Measurements from ENCODE around the gene NEU4. TPM values are rescaled to one million over a fixed set of nuclear protein-coding genes. Genes with fewer than 3 reads are reported as not detected.

The NEU4 gene
- polyA plus RNA-seq, 1 donor from 2014 or later, result not detected

DNA sequence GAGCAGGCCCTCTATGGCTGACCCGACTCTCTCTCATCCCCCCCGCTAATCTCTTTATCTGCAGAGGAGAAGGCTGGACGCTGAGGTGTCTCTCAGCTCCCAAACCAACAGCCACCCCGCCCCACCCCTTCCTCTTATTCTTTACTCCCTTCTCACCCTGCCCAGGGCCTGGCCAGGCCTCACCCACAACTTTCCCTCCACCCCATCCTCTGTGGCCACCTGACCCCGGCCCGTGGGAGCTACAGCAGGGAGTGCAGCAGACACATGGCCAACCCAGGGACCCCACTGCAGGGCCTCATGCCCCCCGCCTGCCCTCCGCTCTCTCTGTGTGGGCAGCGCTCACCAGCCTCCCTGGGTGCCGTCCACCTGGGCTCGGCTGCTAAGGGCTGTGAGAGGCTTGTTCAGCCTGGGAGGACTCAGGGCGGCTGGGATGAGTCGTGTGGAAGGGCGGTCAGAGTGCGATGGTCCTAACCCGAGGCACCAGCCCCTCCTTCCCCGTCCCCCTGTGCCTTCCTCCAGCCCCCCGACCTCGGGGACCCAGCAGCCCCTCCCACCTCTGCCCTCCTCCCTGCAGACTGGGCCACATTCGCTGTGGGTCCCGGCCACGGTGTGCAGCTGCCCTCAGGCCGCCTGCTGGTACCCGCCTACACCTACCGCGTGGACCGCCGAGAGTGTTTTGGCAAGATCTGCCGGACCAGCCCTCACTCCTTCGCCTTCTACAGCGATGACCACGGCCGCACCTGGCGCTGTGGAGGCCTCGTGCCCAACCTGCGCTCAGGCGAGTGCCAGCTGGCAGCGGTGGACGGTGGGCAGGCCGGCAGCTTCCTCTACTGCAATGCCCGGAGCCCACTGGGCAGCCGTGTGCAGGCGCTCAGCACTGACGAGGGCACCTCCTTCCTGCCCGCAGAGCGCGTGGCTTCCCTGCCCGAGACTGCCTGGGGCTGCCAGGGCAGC lies 6.8 kb downstream of the NEU4 start:
- Histone ChIP-seq H3K4me3 (ENCODE audit: low read length) (no peak overlapping the region), H4K20me1 (ENCODE audit: insufficient read depth) (no peaks in the 10 kb centered on the region), H3K27me3 (ENCODE audit: insufficient read depth, low read depth, low read length) (no peaks in the 10 kb centered on the region), H3K9ac (ENCODE audit: low read length) (no peak overlapping the region), H2AFZ (ENCODE audit: low read depth, low read length) (no peak overlapping the region), H3K36me3 (ENCODE audit: insufficient read depth, low read length) (no peaks in the 10 kb centered on the region), H3K27ac (ENCODE audit: low read length) (no peak overlapping the region), H3K79me2 (replicated peaks; ENCODE audit: insufficient read depth, low read length) (no peaks in the 10 kb centered on the region), H3F3A (ENCODE audit: insufficient read depth, low read length, poor library complexity, severe bottlenecking) (no peaks in the 10 kb centered on the region), H3K4me2 (ENCODE audit: low read length) (no peak overlapping the region), H3K9me3 (ENCODE audit: low read length) (no peaks in the 10 kb centered on the region), H3K9me2 (ENCODE audit: insufficient read depth, low read length) (no peaks in the 10 kb centered on the region)
- TF ChIP-seq EZH2 (IDR thresholded peaks at IDR 0.05; ENCODE audit: borderline replicate concordance, insufficient read depth, low read length, poor library complexity, severe bottlenecking) (no peak), POLR2AphosphoS5 (IDR thresholded peaks at IDR 0.05) (no peak), EP300 (conservative IDR thresholded peaks at IDR 0.05; ENCODE audit: poor library complexity, severe bottlenecking) (no peak)

DNA sequence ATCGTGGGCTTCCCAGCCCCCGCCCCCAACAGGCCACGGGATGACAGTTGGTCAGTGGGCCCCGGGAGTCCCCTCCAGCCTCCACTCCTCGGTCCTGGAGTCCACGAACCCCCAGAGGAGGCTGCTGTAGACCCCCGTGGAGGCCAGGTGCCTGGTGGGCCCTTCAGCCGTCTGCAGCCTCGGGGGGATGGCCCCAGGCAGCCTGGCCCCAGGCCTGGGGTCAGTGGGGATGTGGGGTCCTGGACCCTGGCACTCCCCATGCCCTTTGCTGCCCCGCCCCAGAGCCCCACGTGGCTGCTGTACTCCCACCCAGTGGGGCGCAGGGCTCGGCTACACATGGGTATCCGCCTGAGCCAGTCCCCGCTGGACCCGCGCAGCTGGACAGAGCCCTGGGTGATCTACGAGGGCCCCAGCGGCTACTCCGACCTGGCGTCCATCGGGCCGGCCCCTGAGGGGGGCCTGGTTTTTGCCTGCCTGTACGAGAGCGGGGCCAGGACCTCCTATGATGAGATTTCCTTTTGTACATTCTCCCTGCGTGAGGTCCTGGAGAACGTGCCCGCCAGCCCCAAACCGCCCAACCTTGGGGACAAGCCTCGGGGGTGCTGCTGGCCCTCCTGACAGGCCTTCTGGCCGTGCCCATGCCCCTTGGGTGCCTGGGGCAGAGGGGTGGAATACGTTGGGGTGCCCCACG lies 7.6 kb downstream of the NEU4 start:
- TF ChIP-seq, protein P1, sequence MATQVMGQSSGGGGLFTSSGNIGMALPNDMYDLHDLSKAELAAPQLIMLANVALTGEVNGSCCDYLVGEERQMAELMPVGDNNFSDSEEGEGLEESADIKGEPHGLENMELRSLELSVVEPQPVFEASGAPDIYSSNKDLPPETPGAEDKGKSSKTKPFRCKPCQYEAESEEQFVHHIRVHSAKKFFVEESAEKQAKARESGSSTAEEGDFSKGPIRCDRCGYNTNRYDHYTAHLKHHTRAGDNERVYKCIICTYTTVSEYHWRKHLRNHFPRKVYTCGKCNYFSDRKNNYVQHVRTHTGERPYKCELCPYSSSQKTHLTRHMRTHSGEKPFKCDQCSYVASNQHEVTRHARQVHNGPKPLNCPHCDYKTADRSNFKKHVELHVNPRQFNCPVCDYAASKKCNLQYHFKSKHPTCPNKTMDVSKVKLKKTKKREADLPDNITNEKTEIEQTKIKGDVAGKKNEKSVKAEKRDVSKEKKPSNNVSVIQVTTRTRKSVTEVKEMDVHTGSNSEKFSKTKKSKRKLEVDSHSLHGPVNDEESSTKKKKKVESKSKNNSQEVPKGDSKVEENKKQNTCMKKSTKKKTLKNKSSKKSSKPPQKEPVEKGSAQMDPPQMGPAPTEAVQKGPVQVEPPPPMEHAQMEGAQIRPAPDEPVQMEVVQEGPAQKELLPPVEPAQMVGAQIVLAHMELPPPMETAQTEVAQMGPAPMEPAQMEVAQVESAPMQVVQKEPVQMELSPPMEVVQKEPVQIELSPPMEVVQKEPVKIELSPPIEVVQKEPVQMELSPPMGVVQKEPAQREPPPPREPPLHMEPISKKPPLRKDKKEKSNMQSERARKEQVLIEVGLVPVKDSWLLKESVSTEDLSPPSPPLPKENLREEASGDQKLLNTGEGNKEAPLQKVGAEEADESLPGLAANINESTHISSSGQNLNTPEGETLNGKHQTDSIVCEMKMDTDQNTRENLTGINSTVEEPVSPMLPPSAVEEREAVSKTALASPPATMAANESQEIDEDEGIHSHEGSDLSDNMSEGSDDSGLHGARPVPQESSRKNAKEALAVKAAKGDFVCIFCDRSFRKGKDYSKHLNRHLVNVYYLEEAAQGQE (IDR thresholded peaks at IDR 0.05; ENCODE audit: borderline replicate concordance), result no peak
- TF ChIP-seq POLR2AphosphoS5 (IDR thresholded peaks at IDR 0.05) (no peak), TAF1 (IDR thresholded peaks at IDR 0.05; ENCODE audit: low read depth) (no peak), EZH2 (IDR thresholded peaks at IDR 0.05; ENCODE audit: borderline replicate concordance, insufficient read depth, low read length, poor library complexity, severe bottlenecking) (no peak), EP300 (conservative IDR thresholded peaks at IDR 0.05; ENCODE audit: poor library complexity, severe bottlenecking) (no peak), RAD21 (conservative IDR thresholded peaks at IDR 0.05) (no peak)
- TF ChIP-seq, protein P2, sequence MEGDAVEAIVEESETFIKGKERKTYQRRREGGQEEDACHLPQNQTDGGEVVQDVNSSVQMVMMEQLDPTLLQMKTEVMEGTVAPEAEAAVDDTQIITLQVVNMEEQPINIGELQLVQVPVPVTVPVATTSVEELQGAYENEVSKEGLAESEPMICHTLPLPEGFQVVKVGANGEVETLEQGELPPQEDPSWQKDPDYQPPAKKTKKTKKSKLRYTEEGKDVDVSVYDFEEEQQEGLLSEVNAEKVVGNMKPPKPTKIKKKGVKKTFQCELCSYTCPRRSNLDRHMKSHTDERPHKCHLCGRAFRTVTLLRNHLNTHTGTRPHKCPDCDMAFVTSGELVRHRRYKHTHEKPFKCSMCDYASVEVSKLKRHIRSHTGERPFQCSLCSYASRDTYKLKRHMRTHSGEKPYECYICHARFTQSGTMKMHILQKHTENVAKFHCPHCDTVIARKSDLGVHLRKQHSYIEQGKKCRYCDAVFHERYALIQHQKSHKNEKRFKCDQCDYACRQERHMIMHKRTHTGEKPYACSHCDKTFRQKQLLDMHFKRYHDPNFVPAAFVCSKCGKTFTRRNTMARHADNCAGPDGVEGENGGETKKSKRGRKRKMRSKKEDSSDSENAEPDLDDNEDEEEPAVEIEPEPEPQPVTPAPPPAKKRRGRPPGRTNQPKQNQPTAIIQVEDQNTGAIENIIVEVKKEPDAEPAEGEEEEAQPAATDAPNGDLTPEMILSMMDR (IDR thresholded peaks at IDR 0.05; ENCODE audit: poor library complexity, severe bottlenecking), result no peak

More for the DNA sequence above, 7.6 kb downstream of the NEU4 start:
- Histone ChIP-seq H3K4me3 (ENCODE audit: low read length) (no peak overlapping the region), H3K27ac (ENCODE audit: low read length) (no peak overlapping the region), H3F3A (ENCODE audit: insufficient read depth, low read length, poor library complexity, severe bottlenecking) (no peaks in the 10 kb centered on the region), H3K79me2 (replicated peaks; ENCODE audit: insufficient read depth, low read length) (no peaks in the 10 kb centered on the region), H3K9me2 (ENCODE audit: insufficient read depth, low read length) (no peaks in the 10 kb centered on the region), H3K36me3 (ENCODE audit: insufficient read depth, low read length) (no peaks in the 10 kb centered on the region), H3K9ac (ENCODE audit: low read length) (no peak overlapping the region), H3K27me3 (ENCODE audit: insufficient read depth, low read depth, low read length) (no peaks in the 10 kb centered on the region), H3K9me3 (ENCODE audit: low read length) (no peaks in the 10 kb centered on the region), H3K4me2 (ENCODE audit: low read length) (no peak overlapping the region), H4K20me1 (ENCODE audit: insufficient read depth) (no peaks in the 10 kb centered on the region), H2AFZ (ENCODE audit: low read depth, low read length) (no peak overlapping the region)

Measured in neural cell (in vitro differentiated cells).